ENCODE results near the gene MAIP1.

DNA sequence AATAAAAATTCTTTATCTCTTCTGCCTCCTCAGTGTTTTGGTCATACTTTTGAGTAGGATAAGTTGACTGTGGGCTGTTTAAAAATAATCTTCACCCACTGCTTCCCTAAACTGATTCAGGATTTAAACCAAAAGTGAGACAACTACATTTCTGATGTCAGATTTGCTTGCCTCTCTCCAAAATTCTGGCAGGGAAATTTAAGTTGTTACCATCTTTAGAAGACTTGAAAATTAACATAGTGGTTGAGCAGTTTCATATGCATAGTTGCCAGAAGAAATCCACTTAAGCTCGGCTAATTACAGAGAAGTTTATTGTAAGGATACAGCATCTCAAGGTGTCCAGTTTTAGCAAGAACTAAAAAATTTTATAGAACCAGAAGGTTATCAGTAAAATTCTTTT is 57.0 kb downstream of the MAIP1 start:
- TF ChIP-seq, protein P1, sequence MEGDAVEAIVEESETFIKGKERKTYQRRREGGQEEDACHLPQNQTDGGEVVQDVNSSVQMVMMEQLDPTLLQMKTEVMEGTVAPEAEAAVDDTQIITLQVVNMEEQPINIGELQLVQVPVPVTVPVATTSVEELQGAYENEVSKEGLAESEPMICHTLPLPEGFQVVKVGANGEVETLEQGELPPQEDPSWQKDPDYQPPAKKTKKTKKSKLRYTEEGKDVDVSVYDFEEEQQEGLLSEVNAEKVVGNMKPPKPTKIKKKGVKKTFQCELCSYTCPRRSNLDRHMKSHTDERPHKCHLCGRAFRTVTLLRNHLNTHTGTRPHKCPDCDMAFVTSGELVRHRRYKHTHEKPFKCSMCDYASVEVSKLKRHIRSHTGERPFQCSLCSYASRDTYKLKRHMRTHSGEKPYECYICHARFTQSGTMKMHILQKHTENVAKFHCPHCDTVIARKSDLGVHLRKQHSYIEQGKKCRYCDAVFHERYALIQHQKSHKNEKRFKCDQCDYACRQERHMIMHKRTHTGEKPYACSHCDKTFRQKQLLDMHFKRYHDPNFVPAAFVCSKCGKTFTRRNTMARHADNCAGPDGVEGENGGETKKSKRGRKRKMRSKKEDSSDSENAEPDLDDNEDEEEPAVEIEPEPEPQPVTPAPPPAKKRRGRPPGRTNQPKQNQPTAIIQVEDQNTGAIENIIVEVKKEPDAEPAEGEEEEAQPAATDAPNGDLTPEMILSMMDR (conservative IDR thresholded peaks at IDR 0.05 in 1 of 2, IDR thresholded peaks at IDR 0.05 in 1 of 2; ENCODE audit: extremely low read depth in 1 of 2, insufficient read depth in 1 of 2, low read depth in 1 of 2, low read length in 2 of 2): no peak
- TF ChIP-seq EZH2 (IDR thresholded peaks at IDR 0.05; ENCODE audit: borderline replicate concordance, low read length): no peak

All from mammary epithelial cell (primary cell).